IPS DF 19.7 (cell line): ENCODE measurements around the gene CPT1B.
"Not testable (repeated sequence)": the region's sequence is repeated elsewhere in the genome, so short reads cannot be mapped to it uniquely, and the experiment has no call there.

Experiments used
- DNase-seq: peaks from one replicate; pipeline ENCODE4 v3.0.0-alpha.2; 2013; ENCODE audit warnings: low read depth, low spot score

The CPT1B gene

GRCh38 chr22:50546326-50547262 lies 31.6 kb downstream of the CPT1B start:
- no peak for DNase-seq

GRCh38 chr22:50545522-50546325 lies 32.5 kb downstream of the CPT1B start, which contains the start of gene KLHDC7B:
Gene KLHDC7B (plus strand): TSS chr22:50545899. CDS start chr22:50546244, 345 bp downstream.
- no peak for DNase-seq

- DNase-seq: no peak
Measured at GRCh38 chr22:50544746-50545253, 33.4 kb downstream of the CPT1B start.

- DNase-seq: no peak
Measured at GRCh38 chr22:50544078-50544745, 34.0 kb downstream of the CPT1B start.

GRCh38 chr22:50542416-50542927 lies 35.8 kb downstream of the CPT1B start:
- no peak for DNase-seq

GRCh38 chr22:50541667-50542026 lies 36.6 kb downstream of the CPT1B start:
- DNase-seq: not testable (repeated sequence)

GRCh38 chr22:50540381-50540780 lies 37.8 kb downstream of the CPT1B start:
- DNase-seq: no peak

GRCh38 chr22:50537765-50538164 lies 40.5 kb downstream of the CPT1B start:
- no peak for DNase-seq

GRCh38 chr22:50536226-50536625 lies 42.0 kb downstream of the CPT1B start:
- no peak for DNase-seq

- no peak for DNase-seq
Measured at GRCh38 chr22:50535113-50535512, 43.1 kb downstream of the CPT1B start.

GRCh38 chr22:50533856-50534711 lies 44.1 kb downstream of the CPT1B start:
- not testable (repeated sequence) for DNase-seq

- no peak for DNase-seq
Measured at GRCh38 chr22:50532824-50533796, 45.1 kb downstream of the CPT1B start.

GRCh38 chr22:50531962-50532674 lies 46.1 kb downstream of the CPT1B start:
- DNase-seq: no peak

- no peak for DNase-seq
Measured at GRCh38 chr22:50531546-50531961, 46.7 kb downstream of the CPT1B start.

- no peak for DNase-seq
Measured at GRCh38 chr22:50530877-50531545, 47.2 kb downstream of the CPT1B start.

- DNase-seq: no peak
Measured at GRCh38 chr22:50530580-50530876, 47.7 kb downstream of the CPT1B start.

- DNase-seq: no peak
Measured at GRCh38 chr22:50529897-50530579, 48.2 kb downstream of the CPT1B start, which contains the start of gene TYMP. Gene TYMP (minus strand): TSS chr22:50530012. CDS start chr22:50529709, 303 bp downstream.
